GM19023 (cell line): Measurements from ENCODE around the gene DPP9.
"Not testable (repeated sequence)": the region's sequence is repeated elsewhere in the genome, so short reads cannot be mapped to it uniquely, and the experiment has no call there.

Source experiments
- ATAC-seq: cut with Tn5 transposase; IDR thresholded peaks from one replicate; pipeline ENCODE4 v1.9.1; 2021; ENCODE audit warnings: mild to moderate bottlenecking, moderate library complexity; ENCODE audit not compliant: unreplicated experiment

The DPP9 gene

GRCh38 chr19:4742723-4743646 lies 19.3 kb upstream of the DPP9 start:
- ATAC-seq: no peak

GRCh38 chr19:4740092-4740491 lies 16.4 kb upstream of the DPP9 start:
- ATAC-seq: no peak

DNA sequence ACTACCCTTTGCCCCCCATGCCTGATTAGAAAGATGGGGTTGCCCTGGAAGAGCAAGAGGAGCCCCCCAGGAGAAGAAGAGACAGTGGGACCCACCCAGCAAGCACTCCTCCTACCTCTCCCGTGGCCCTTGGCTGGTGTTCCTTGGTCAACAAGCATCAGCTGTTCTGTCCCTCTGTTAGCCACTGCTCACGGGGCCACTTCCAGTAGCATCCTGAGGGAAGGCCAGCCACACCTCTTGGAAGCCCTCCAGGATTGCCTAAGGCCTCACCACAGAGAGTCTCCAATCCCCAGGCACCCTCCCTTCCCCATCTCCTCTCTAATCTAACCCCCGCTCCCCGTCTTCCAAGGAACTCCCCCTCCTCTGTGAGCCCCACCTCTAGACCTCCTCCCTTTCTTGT lies 15.1 kb upstream of the DPP9 start:
- ATAC-seq: no peak

GRCh38 chr19:4737955-4738600 lies 14.4 kb upstream of the DPP9 start:
- no peak for ATAC-seq

DNA sequence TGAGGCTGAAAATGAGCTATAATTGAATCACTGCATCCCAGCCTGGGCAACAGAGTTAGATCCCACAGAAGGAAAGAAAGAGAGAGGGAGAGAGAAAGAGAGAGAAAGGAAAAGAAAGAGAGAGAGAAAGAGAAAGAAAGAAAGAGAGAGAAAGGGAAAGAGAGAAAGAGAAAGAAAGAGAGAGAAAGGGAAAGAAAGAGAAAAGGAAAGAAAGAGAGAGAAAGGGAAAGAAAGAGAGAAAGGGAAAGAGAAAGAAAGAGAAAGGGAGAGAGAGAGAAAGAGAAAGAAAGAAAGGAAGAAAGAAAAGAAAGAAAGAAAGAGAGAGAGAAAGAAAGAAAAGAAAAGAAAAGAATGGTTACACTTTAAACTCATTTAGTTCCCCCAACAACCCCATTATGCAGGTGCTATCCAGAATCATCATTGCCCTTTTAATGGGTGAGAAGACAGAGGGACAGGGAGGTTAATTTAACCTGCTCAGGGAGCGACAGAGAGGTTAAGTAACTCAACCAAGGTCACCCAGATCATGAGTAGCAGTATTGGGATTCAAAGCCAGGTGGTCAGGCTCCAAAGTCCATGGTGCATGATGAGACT lies 10.2 kb upstream of the DPP9 start:
- no peak for ATAC-seq

GRCh38 chr19:4732680-4733114 lies 9.1 kb upstream of the DPP9 start:
- no peak for ATAC-seq

DNA sequence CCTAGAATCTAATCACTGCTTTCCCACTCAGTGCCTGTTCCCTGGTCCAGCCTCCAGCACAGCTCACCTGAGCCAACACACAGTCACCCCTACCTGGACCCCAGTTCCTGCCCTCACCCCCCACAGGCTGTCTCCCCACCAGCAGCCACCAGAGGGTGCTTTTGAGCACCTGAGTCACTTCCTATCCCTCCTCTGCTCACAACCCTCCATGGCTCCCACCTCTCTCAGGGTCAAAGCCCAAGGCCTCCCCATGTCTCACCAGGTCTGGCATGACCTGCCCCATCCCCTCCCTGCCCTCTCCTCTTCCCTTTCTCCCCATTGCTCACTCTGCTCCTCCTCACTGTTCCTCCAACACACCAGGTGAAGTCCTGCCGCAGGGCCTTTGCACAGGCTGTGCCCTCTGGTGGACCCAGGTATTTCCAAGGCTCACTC lies 7.1 kb upstream of the DPP9 start:
- ATAC-seq: no peak

- ATAC-seq: no peak
Observed at GRCh38 chr19:4728871-4729270, 5.2 kb upstream of the DPP9 start.

GRCh38 chr19:4722671-4723594 lies 709 bp downstream of the DPP9 start:
- peak; percentile 17 for ATAC-seq

DNA sequence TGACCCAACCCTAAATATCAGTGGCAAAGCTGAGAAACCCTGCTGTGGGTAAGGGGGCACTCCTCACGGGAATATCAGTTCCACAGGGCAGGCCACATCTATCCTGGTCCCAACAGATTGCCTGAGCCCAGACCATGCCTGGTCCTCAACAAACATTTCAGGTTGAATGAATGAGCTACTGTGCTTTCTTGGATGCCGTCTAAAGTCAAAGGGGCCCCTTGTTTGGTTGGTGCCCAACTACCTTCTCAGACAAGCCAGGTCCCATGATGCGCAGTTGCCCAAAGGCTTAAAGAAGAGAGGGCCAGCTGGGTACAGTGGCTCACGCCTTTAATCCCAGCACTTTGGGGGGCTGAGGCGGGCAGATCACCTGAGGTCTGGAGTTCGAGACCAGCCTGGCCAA lies 2.4 kb downstream of the DPP9 start:
- ATAC-seq: no peak

DNA sequence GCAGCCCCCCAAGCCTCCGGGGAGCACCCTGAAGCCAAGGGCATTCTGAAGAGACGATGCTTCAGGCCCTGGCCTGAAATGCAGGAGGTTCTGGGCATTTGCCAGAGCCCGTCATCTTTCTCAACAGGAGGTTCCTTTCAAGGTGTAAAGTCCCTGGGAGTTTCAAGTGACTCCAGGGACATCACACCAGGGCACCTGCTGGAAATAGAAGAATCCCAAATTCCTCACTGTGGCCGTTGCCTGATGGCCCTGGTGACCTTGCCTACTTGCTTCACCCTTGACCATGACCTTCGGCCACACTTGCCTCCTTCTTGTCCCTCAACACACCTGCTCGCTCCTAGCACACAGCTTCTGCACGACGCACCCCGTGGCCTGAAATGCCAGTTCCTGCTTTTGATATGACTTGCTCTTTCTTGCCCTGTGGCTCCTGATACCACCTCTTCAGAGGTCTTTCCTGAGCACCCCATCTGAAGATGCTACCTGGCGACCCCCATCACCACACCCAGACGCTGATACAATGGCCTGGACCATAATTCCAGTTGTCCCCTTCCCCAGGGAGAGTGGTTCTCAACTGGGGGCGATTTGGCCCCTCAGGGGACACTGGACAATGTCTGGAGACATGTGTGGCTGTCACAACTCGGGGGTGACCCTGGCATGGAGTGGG lies 3.5 kb downstream of the DPP9 start:
- no peak for ATAC-seq

- ATAC-seq: no peak
Observed at GRCh38 chr19:4719499-4719866, 4.2 kb downstream of the DPP9 start.

- no peak for ATAC-seq
Observed at GRCh38 chr19:4717966-4718701, 5.5 kb downstream of the DPP9 start.

DNA sequence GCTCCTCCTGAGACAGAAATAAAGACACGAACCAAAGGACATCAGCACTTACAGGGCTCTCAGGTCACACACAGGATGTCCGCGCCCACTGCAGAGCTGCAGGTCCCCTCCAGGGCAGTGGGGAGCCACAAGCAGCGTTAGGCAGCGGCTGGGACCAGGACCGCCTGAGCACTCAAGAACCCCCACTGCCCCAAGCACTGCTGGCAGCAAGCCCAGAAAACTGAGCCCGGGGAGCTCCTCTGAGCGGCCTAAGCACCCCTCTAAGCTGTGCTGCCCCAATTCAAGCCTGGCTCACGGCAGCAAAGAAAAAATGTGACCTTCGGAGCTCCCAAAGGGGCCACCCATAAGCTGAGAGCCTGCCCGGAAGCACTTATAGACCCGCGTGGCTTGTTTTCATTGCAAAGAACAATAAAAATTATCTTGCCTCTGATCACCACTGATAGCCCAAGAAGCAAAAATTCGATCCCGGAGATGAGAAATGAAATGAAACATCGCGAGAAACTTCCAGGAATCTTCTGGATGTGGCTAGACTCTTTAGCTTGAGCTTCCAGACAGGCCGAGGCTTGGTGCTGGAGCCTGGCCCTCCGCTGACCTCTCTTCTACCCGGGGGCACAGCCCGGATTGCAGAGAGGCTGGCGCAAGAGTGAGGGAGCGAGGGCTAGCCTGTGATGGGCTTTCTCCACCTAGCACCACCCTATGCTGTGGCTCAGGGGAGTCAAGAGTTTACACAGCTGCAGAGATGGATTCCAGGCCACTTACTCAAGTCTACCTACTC lies 6.3 kb downstream of the DPP9 start:
- ATAC-seq: no peak

- ATAC-seq: no peak
Observed at GRCh38 chr19:4715529-4716221, 8.0 kb downstream of the DPP9 start.

DNA sequence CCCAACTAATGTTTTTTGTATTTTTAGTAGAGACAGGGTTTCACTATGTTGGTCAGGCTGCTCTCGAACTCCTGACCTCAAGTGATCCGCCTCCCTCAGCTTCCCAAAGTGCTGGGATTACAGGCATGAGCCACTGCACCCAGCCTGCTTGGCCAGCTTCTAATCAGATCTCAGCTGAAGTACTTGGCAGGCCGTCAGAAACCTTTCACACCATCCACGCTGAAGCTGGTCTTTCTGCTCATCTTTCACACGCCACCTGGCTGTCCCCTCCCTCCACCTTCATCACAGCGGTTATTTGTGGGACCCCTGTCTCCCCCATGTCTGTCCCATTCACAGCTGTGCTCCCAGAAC lies 8.5 kb downstream of the DPP9 start:
- not testable (repeated sequence) for ATAC-seq

- ATAC-seq: no peak
Observed at GRCh38 chr19:4714016-4714415, 9.6 kb downstream of the DPP9 start.

GRCh38 chr19:4713384-4713951 lies 10.2 kb downstream of the DPP9 start:
- ATAC-seq: no peak
